Vagina (tissue), 2 donors: Measurements from ENCODE around the gene ASAP2.

ENCODE experiments used
- CTCF ChIP-seq, 3 experiments: fragments of 450-650 bp in 2 of 3; fragments of 200-600 bp in 1 of 3; sonication (generic) in 1 of 3; IDR thresholded peaks; one replicate each; pipeline ENCODE4 v1.5.1; 2017 to 2019; ENCODE audit warnings: antibody characterized with exemption in 3 of 3, mild to moderate bottlenecking in 2 of 3, moderate library complexity in 2 of 3
- POLR2A ChIP-seq, 2 donors: fragments of 450-650 bp; IDR thresholded peaks; one replicate each; pipeline ENCODE4 v1.6.1; 2017; ENCODE audit warnings: antibody characterized with exemption in 2 of 2, mild to moderate bottlenecking in 2 of 2, moderate library complexity in 2 of 2
- POLR2AphosphoS5 ChIP-seq, 2 donors: sonication (generic); formaldehyde crosslinking; IDR thresholded peaks; one replicate each; pipeline ENCODE4 v1.9.0; 2017; ENCODE audit warnings: antibody characterized with exemption in 2 of 2, mild to moderate bottlenecking in 2 of 2, low read depth in 1 of 2; ENCODE audit not compliant: insufficient read depth in 1 of 2

- TF ChIP-seq CTCF (IDR thresholded peaks at IDR 0.05) (no peak), POLR2A (IDR thresholded peaks at IDR 0.05) (no peak), POLR2AphosphoS5 (IDR thresholded peaks at IDR 0.05; ENCODE audit: insufficient read depth in 1 of 2, low read depth in 1 of 2) (no peak)
Observed at GRCh38 chr2:9162841-9163240, 43.8 kb upstream of the ASAP2 start.
